Measurements from ENCODE around the gene BCOR. TPM values are rescaled to one million over a fixed set of nuclear protein-coding genes. Genes with fewer than 3 reads are reported as not detected.
A peak's percentile ranks its signal among the peaks of the same experiment; 100 is the strongest.

BCOR gene
- total RNA-seq, 1 donor from 2014 or later, result 59.6 TPM

DNA sequence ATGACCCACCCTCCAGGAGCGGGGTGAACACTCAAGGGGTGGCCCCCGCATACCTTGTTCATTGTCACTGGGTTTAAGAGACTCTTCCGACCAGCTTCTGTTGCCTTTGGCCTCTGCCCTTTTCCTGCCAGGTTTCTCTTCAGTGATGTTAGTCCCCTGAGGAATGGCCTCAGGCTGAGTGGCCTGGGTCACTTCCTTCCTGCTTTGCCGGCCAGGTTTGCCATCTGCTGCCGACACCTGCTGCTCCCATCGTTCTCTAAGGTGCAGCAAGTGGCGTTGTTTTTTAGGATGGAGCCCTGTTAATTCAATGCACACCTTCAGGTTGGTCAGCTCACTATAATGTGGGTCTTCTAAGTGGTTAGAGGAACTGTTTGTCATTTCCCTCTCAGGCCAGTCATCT is 34.2 kb downstream of the BCOR start:
- DNase-seq, result no peak

DNA sequence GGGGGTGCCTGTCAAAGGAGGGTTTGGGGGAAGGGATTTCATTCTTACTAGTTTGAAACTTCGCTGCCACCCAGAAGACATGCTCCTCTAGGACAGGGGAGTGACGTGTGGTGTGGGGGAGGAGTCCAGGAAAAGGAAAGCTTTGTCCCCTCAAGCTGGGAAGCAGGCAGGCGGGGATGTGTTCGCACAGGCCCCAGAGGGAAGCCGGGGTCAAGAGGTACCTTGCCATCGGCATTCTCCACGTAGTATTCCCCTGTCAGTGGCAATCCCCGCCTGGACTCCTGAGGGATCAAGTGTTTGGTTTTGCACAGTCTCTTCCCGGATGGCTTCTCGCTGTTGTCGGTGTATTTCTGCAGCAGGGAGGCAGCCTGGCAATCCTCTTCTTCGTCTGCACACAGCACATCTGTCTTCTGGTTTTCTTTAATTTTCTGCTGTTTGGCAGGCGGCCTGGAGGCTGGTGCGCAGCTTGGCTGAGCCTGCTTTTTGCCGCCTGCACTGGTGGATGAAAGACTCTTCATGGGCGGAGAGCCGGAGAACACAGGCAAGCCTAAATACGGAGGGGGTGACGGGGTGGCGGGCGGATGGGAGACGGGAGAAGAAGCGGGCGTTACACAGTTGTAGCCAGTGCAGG is 35.1 kb downstream of the BCOR start:
- peak; percentile 87 for DNase-seq

DNA sequence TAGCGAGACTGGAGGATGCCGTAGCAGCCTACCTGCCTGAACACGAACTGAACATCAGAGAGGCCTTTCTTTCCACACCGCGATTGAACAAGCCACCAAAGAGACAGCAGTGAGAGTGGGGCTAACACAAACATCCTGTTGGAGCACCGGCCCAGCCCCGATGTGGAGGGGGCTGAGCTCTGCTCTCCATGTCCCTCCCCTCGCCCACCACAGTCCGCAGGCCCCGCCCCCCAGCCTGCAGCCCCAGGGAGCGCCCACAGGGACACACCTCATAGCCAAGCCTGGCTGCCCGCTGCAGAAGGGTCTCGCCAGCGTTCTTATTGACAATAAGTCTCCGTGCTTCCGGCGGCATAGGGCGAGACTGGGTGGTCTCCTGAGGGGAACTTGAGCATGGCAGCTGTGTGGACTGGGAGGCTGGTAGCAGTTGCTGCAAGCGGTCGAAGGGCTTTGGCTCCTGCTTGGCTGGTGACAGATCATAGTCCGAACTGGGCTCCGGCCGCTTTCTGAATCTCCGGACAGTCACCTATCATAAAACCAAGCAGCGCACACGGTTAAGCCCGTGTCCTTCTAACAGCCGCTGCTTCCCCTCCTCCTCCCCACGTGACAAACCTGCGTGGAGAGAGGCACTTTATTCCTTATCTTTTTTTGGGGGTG is 35.8 kb downstream of the BCOR start:
- DNase-seq, result peak; percentile 44

DNA sequence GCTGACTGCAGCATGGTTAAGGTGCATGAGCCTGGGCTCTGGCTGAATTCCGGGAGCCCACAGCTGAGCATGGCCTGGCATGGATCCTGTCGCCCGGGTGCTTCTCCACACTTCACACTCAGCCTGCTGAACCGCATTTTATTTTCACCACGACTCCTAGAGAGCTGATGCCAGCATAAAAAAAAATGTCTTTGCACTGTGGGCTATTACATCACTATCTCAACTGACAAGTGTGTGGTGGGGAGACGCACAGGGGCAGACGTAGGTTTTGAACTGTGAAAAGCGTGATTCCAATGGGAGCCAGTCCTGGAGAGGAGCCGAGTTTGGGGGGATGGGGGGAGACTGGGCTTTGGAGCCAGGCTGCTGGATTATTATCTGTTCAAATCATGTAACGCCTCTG is 36.8 kb downstream of the BCOR start:
- no peak for DNase-seq

DNA sequence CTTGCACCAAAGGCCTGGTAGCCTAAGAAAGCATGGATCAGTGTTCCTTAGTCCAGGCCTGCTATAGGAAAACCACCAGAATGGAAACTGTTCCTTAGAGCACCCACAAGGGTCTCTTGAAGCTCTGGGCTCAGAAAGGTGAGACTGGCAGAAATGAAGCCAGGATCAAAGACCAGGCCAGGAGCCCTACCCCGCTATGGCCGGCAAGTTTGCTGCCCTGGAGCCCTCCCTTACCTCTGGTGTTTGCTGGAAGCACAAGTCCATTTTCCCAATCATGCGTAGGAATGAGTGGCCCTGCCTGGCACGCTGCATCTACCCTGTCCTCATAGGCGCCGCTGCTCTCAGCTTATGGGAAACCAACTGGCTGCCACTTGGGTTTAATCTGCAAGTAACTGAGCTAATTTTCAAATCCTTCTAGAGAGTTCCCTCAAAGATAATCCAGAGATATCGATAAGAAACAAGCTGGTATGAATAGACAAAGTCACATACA is 37.4 kb downstream of the BCOR start:
- no peak for DNase-seq

DNA sequence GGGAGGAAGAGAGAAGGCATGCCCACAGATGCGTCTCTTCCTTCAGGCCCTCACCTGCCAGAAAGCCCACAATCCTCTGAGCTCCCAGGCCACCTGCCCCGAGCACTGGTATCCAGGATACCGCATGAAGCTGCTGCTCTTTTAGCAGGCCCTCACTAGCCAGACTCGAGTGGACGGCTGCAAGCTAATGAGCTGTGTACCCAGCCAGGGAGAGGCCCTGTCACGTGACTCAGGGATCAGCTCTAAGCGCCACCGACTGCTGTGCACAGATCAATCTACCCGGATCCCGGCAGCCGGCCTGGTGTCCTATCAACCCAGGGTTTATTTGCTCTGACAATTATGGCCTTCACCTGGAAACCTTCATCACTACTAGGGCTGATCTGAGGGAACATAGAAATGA is 39.0 kb downstream of the BCOR start:
- DNase-seq, result peak; percentile 27

DNA sequence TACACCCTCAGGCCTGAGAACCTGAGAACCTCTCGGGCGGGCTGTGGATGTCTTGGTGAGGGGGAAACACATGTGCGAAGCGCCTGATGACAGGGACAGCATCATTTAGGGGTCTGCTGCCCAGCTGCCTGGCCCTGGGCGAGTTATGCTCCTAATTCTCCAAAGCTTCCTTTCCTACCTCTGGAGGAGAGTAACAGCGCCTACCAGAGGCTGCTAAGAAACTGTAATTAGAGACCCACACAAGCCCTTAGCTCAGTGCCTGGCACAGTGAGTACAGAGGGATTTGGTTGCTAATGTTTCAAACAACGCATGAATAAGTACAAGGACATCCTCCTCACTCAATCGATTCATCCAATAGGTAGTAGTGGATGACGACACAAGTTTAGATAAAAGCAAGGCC is 40.4 kb downstream of the BCOR start:
- DNase-seq, result no peak

DNA sequence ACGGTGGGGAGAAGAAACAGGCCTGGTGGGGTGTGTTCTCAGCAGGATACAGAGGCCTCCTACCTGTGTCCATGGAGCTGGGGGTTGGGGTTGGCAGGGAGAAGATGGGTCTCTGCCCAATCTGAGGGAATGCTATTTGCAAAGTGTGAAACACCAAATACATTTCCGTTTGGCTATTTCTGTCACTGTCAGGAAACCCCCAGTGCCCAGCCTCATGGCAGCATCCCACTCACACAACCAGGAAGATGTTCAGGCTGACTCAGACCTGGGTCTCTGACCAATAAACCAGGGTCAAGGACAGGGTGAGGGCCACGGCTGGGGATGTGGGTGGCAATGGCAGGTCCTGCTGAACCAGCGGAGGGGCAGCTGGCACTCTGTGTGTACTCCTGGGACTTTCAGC is 41.3 kb downstream of the BCOR start:
- no peak for DNase-seq

DNA sequence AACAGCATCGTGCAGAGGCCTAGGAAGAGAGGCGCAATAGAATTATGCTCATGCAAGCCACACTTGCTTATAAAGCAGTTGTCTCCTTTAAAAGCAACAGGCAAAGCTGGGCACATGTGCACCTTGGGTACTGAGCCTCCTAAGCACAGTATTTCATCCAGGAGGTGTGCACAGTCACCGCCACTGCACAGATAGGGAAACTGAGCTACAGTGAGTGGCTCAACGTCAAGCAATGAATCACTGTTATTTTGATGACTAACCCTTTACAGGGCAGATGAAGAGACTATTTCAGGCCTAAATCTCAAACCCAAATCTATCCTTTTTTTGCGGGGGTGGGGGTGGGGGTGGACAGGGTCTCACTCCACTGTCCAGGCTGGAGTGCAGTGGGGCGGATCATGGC is 42.3 kb downstream of the BCOR start:
- no peak for DNase-seq

DNA sequence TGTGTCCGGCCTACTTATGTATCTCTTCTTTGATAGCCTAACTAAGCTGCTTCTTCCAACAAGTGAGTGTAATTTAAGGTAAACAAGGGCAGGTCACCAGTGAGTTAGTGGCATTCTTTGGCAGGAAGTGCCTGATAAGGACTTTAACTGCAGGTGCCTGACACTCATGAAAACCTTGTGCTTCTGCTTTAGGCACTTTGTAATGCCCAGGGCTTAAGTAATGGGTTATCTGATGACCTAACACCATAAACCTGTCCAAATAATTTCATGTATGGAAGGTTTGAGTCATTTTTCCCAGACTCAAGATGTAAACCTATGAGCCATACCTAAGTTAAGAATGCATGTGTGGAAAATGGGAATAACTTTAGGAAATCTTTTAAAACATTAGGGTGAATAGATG is 43.0 kb downstream of the BCOR start:
- no peak for DNase-seq

DNA sequence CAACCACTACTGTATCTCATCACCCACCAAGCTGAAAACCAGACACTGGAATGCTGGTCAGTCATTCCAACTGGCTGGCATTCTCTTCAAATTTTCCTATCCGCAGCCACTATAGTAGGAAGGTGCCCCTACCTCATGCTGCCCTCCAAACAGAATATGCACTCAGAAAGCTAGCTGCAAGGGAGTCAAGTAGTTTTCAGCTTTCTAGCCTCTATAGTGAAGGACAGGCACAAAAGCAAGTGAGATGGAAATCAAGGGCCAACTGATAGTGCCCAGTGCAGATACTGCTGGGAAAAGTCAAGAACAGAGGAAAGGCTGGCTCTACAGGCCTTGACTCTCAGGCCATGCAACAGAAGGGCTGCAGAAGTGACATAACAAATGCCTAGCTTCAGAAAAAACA is 47.2 kb downstream of the BCOR start:
- DNase-seq, result no peak

DNA sequence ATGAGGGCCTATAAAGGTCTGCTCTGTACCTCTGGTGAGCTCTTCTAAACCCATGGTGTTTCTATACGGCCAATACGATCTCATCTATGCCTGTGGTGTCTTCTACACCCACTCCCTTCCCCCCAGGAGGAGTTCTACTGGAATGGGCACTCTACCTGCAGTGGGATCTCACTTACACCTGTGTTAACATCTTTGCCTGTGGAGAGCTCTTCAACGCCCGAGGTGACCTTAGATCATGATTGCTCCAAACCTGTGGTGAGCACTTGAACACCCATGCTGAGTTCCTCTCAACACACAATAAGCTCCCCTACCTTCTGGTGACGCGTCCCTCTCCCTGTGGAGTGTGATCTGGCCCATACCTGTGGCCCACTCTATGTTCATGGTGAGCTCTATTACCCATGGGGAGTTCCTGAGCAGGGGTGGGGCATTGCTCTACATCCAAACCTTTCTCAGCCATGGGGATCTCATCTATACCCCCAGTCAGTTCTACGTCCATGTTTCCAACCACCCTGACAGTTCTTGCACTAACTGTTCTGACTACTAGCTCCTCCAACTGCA is 48.6 kb downstream of the BCOR start:
- no peak for DNase-seq

DNA sequence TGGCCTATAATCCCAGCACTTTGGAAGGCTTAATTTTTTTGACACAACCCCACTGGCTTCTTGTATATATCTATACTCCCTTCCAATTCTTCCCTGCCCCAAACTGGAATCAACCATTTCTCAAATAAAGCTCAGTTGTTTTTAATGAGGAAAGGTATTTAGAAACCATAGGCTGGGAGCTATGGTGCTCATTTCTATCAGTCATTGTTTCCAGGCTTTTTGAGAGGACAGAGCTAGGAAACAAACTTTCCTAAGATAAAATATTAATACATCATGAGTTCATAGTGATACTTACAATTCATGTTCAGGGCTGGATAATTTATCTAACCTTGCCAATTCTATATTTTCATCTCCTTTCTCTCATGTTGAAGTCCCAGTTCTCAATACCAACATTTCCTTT is 50.3 kb downstream of the BCOR start:
- DNase-seq, result no peak

DNA sequence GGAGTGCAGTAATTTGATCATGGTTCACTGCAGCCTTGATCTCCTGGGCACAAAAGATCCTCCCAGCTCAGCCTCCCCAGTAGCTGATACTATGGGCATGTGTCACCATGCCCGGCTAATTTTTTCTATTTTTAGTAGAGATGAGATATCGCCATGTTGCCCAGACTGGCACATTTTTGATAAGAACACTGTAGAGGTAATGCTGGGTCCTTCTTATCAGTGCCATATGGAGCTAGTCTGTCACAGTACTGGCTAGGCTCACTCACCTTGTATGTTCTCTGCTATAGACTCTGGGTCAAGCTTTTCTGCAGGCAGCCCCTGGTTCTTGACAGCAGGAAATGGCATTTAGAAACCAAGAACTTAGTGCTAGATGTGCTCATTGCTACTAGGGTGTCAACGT is 53.9 kb downstream of the BCOR start:
- DNase-seq, result no peak

DNA sequence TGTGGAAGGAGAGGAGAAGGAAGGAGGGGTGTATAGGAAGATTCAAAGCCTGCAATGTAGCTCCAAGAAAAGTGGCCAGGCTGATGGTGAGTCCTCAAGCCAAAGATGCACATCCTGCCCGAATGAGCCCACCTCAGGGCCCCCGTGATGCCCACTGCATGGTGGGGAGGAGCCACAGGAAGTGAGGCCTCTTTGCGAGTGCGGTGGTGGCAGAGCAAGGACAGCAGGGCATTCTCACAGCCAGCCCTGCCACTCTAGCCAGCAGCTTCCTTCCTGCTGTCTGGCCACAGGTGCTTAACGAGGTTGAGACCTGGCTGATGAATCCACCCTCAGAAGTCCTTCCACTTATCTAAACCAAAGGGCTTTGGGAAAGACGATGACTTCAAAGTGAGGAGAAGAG is 55.8 kb downstream of the BCOR start:
- DNase-seq, result no peak

DNA sequence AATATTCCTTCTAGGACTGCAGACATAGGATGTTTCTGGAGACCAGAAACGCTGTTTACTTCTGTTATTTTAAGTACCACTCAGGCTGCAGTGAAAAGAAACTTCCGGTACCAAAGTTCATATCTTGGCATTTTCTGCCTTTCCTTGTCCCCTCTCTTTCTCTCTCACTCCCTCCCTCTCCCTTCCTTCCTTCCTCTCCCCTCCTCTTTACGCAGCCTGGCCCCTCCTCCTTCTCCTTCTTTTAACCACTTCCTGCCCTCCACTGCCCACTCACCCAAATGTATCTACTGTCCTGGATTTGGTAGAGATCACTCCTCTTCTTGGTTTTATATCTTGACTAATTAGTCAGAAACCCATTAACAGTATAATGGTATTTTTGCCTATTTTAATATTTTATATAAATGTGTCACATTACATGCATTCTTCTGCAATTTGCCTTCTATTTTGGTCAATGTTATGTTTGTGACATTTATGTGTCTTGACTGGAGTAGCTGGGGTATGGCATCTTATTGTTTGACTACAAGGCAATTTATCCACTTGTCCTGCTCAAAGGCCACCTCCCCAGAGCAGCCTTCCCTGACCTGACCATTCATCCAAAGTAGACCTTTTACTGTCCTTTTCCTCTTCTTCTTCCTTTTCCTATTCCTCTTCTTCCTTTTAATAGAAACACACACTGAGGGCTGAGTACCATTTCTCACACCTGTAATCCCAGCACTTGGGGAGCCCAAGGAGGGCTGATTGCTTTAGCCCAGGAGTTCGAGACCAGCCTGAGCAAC is 56.9 kb downstream of the BCOR start:
- DNase-seq, result no peak

DNA sequence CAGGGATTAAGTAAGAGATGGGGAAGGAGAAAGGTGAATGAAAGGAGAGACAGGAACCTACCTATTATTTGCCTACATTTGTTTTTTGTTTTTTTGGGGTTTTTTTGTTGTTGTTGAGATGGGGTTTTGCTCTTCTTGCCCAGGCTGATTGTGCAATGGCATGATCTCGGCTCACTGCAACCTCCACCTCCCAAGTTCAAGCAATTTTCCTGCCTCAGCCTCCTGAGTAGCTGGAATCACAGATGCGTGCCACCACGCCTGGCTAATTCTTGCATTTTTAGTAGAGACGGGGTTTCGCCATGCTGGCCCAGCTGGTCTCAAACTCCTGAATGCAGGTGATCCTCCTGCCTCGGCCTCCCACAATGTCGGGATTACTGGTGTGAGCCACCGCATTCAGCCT is 57.9 kb downstream of the BCOR start:
- DNase-seq, result no peak

DNA sequence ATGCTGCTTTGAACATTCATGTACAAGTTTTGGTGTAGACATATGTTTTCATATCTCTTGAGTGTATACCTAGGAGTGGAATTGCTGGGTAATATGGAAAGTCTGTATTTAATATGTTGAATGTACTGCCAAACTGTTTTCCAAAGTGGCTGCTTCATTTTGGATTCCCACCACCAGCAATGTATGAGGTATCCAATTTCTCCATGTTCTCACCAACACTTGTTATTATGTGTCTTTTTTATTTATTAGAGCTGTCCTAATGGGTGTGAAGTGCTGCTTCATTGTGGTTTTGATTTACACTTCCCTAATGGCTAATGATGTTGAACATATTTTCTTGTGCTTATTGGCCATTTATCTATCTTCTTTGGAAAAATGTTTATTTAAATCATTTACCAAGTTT is 60.4 kb downstream of the BCOR start:
- DNase-seq, result no peak

DNA sequence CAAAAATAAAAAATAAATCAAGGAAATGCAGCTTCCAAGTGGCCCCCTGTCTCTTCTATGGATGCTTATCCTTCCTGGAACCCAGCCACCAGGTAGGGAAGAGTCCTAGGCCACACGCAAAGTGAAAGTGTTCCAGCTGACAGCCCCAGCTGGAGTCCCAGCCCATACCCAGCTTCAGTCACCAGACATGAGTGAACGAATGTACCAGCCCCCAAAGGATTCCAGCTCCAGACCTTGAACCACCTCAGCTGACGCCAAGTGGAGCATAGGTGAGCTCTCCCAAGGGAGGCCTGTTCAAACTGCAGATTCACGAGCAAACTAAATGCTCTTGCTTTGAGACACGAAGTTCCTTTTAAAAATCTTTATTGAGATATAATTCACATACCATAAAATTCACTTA is 62.0 kb downstream of the BCOR start:
- no peak for DNase-seq

DNA sequence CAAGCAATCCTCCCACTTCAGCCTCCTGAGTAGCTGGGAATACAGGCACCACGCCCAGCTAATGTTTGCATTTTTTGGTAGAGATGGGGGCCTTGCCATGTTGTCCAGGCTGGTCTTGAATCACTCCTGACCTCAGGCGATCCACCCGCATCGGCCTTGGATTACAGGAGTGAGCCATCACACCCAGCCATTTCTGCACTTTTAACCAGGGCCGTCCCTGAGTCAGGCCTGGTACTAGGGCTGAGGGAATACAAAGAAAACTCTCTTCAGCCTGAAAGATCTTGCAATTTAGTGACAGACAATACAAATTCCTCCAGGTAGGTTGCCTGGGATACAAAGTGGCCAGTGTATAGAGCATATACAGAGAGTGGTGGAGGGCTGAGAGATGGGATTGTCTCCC is 65.8 kb downstream of the BCOR start:
- DNase-seq, result no peak

DNA sequence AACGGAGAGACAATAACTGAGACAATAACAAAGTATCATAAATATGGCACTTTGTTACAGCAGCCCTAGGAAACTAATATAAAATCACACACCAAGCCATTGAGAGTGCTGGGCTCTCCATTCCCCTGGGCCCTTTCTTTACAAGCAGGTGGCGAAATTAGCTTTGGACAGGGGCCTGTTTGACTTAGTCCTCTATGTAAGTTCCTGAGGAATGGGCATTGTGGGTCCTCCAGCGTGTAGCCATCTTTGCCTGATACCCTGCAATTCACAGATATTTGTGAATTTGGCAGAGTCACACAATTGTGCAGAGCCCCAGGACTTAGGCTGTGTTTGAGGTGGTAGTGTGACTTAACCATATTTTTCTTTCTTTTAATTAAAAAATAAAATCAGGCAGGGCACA is 67.6 kb downstream of the BCOR start:
- DNase-seq, result no peak

DNA sequence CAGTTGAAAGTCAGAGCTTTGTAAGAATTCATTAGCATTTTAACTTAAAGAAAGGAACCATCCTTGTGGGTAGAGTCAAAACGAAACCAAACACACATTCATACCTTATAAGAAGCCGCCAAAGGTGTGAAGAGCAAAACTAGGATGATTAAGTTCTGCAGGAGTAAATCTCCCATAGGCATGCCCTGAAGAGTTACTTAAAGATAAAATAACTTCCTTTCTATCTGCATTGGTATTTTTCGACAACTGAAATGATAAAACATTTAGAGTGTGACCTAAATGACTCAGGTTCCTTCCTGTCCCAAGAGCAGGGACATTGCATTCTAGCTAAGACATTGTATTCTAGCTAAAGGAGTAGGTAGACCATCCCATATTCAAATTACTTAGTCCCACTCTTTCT is 75.3 kb downstream of the BCOR start:
- DNase-seq, result no peak

DNA sequence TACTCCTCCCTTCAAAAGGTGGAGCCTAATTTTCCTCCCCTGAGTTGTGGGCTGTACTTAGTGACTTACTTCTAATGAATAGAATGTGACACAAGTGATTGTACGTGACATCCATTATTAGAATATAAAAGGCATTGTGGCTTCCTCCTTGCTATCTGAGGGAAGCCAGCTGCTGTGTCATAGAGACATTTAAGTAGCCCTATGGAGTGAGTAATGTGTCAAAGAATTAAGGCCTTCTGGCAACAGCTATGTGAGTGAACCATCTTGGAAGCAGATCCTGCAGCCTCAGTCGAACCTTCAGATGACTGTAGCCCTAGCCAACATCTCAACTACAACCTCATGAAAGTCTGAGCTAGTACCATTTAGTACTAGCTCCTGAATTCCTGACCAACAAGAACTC is 76.1 kb downstream of the BCOR start:
- no peak for DNase-seq

Measured in tongue (tissue), 2 donors.